Endothelial cell of umbilical vein (primary cell): ENCODE results near the gene CXCL3. TPM values are rescaled to one million over a fixed set of nuclear protein-coding genes. Genes with fewer than 3 reads are reported as not detected.
A peak's percentile ranks its signal among the peaks of the same experiment; 100 is the strongest.

Experiments used
- BruUV-seq: library from RNA; stranded (reverse); fragments of 400-500 nt; replicated peaks from 2 replicates; lab custom pipeline; 2021; lab: Mats Ljungman, UMichigan
- CTCF ChIA-PET: fragments of 300-600, 350-600 bp; sonication (Branson Sonifier 250); formaldehyde crosslinking; loops from one replicate; lab custom pipeline; 2021; ENCODE audit warnings: antibody characterized with exemption, inconsistent platforms; lab: Charles Lee
- POLR2A ChIA-PET: fragments of 300-600, 350-600 bp; sonication (Branson Sonifier 250); formaldehyde crosslinking; loops from one replicate; lab custom pipeline; 2021; ENCODE audit warnings: antibody characterized with exemption, inconsistent platforms; lab: Charles Lee
- DNase-seq: peaks from one replicate; pipeline ENCODE4 v3.0.0-alpha.2; 2011; ENCODE audit warnings: low read depth, low spot score
- FAIRE-seq: peaks from 2 replicates; lab custom pipeline; 2011; peaks lifted over from hg19 to GRCh38; lab: Jason Lieb, UNC
- H2AFZ ChIP-seq: 2 replicates; pipeline ENCODE4 v1.6.0; 2012; ENCODE audit warnings: low read depth, low read length, control low read depth, inconsistent platforms
- H3K27ac ChIP-seq: 2 replicates; pipeline ENCODE4 v1.5.1; 2011; ENCODE audit warnings: low read depth, mild to moderate bottlenecking, control low read depth, low read length, moderate library complexity; ENCODE audit not compliant: insufficient read depth
- H3K27me3 ChIP-seq, 2 experiments: 2 replicates each; pipeline versions ENCODE4 v1.6.0 to v1.6.1; 2011; ENCODE audit warnings: low read length in 2 of 2, mixed read lengths in 1 of 2; ENCODE audit not compliant: control insufficient read depth in 2 of 2, insufficient read depth in 2 of 2
- H3K36me3 ChIP-seq, 2 experiments: 2 replicates in 1 of 2; 3 replicates in 1 of 2; pipeline ENCODE4 v1.5.1; 2011; ENCODE audit warnings: low read length in 2 of 2, mild to moderate bottlenecking in 1 of 2, moderate library complexity in 1 of 2; ENCODE audit not compliant: control insufficient read depth in 2 of 2, insufficient read depth in 2 of 2; ENCODE audit errors: extremely low read depth in 1 of 2
- H3K4me1 ChIP-seq: 3 replicates; pipeline ENCODE4 v1.5.1; 2011; ENCODE audit warnings: mild to moderate bottlenecking, low read length; ENCODE audit not compliant: control insufficient read depth, insufficient read depth; ENCODE audit errors: extremely low read depth
- H3K4me2 ChIP-seq: 2 replicates; pipeline ENCODE4 v1.6.1; 2011; ENCODE audit warnings: low read length, control low read depth, mixed read lengths; ENCODE audit not compliant: insufficient read depth
- H3K4me3 ChIP-seq, 3 experiments: fragments of 200-600 bp in 1 of 3; sonication (generic), shearing (Covaris generic) in 1 of 3; replicated peaks in 1 of 3; 2 replicates each; pipeline ENCODE4 v1.5.1; 2011 to 2016; ENCODE audit warnings: control low read depth in 3 of 3, low read length in 3 of 3, mild to moderate bottlenecking in 2 of 3, inconsistent platforms in 1 of 3, low read depth in 1 of 3, moderate library complexity in 1 of 3; ENCODE audit not compliant: insufficient read depth in 1 of 3
- H3K79me2 ChIP-seq: 2 replicates; pipeline ENCODE4 v1.6.0; 2012; ENCODE audit warnings: low read length, inconsistent platforms; ENCODE audit not compliant: control insufficient read depth, insufficient read depth
- H3K9ac ChIP-seq: replicated peaks from 2 replicates; pipeline ENCODE3; 2011; ENCODE audit warnings: low read length, control low read depth; ENCODE audit not compliant: insufficient read depth; ENCODE audit errors: extremely low read depth
- H3K9me1 ChIP-seq: replicated peaks from 3 replicates; pipeline ENCODE4 v1.6.0; 2011; ENCODE audit warnings: mild to moderate bottlenecking, low read length; ENCODE audit not compliant: control insufficient read depth, insufficient read depth; ENCODE audit errors: extremely low read depth
- H3K9me3 ChIP-seq: replicated peaks from 2 replicates; pipeline ENCODE4 v1.5.1; 2012; ENCODE audit warnings: low read length, inconsistent platforms; ENCODE audit not compliant: control insufficient read depth, insufficient read depth
- H4K20me1 ChIP-seq: replicated peaks from 2 replicates; pipeline ENCODE3; 2011; ENCODE audit warnings: mild to moderate bottlenecking, low read length; ENCODE audit not compliant: control insufficient read depth, insufficient read depth; ENCODE audit errors: extremely low read depth
- EZH2 ChIP-seq: IDR thresholded peaks from 2 replicates; pipeline ENCODE4 v1.6.1; 2012; ENCODE audit warnings: borderline replicate concordance, low read depth, mild to moderate bottlenecking, moderate library complexity, low read length, inconsistent platforms; ENCODE audit not compliant: severe bottlenecking
- FOS ChIP-seq: IDR thresholded peaks from 2 replicates; pipeline ENCODE4 v1.6.1; 2011; ENCODE audit warnings: mild to moderate bottlenecking, low read length, moderate library complexity, borderline replicate concordance; ENCODE audit not compliant: insufficient read depth
- GATA2 ChIP-seq: IDR thresholded peaks from 2 replicates; pipeline ENCODE4 v1.7.0; 2011; ENCODE audit warnings: low read depth, mild to moderate bottlenecking, moderate library complexity, mixed read lengths, low read length; ENCODE audit not compliant: insufficient read length, insufficient read depth
- JUN ChIP-seq: IDR thresholded peaks from 2 replicates; pipeline ENCODE4 v1.6.1; 2011; ENCODE audit warnings: borderline replicate concordance, low read depth; ENCODE audit not compliant: insufficient read length, insufficient read depth
- MAX ChIP-seq: IDR thresholded peaks from 2 replicates; pipeline ENCODE4 v1.6.1; 2011; ENCODE audit not compliant: insufficient read depth, insufficient read length
- MYC ChIP-seq: IDR thresholded peaks from one replicate; pipeline ENCODE4 v1.6.1; 2011; ENCODE audit warnings: mild to moderate bottlenecking, low read depth, low read length
- POLR2A ChIP-seq: IDR thresholded peaks from 2 replicates; pipeline ENCODE4 v1.6.1; 2012; ENCODE audit warnings: low read depth, mild to moderate bottlenecking, control low read depth, low read length
- POLR2AphosphoS5 ChIP-seq: IDR thresholded peaks from 2 replicates; pipeline ENCODE4 v1.6.1; 2012; ENCODE audit warnings: low read depth, mild to moderate bottlenecking, control low read depth, low read length, moderate library complexity; ENCODE audit not compliant: insufficient read depth
- dilution Hi-C: fragments of 300-500 bp; cut with MboI; formaldehyde crosslinking; loops from one replicate; pipeline ENCODE4 v1.15.0; 2019; ENCODE audit warnings: low sequenced_read_pairs; ENCODE audit not compliant: extremely low pct_ligation_motif_present
- intact Hi-C: fragments of 100-400 bp; cut with micrococcal nuclease; formaldehyde crosslinking; loops from one replicate; pipeline ENCODE4 v1.10.0; 2022
- polyA plus RNA-seq, 4 experiments: library from polyadenylated mRNA; depleted of rRNA in 3 of 4; stranded (reverse) in 3 of 4; unstranded in 1 of 4; fragments of >200 nt; gene quantifications; 2 replicates each; pipeline versions ENCODE4 v1.2.1 to v1.2.3, GENCODE V29; 2011 to 2012; ENCODE audit warnings: missing spikeins in 1 of 4
- total RNA-seq: library from RNA; stranded (reverse); gene quantifications from 2 replicates; pipeline ENCODE4 v1.2.3, GENCODE V29; 2021
- TF ChIP-seq, protein P1 (sequence below), 2 donors: IDR thresholded peaks; 1 replicate in 1 of 2; 2 replicates in 1 of 2; pipeline ENCODE4 v1.5.1; 2011; ENCODE audit warnings: low read length in 2 of 2, mild to moderate bottlenecking in 2 of 2, moderate library complexity in 2 of 2, control low read depth in 1 of 2, inconsistent platforms in 1 of 2, low read depth in 1 of 2; ENCODE audit not compliant: insufficient read depth in 1 of 2; ENCODE audit errors: extremely low read depth in 1 of 2

The CXCL3 gene
- total and polyA plus RNA-seq, 2 donors (not counting 3 experiments of a cell fraction or from before 2014, with no cell fraction given) = 1.1 to 1.3 TPM

DNA sequence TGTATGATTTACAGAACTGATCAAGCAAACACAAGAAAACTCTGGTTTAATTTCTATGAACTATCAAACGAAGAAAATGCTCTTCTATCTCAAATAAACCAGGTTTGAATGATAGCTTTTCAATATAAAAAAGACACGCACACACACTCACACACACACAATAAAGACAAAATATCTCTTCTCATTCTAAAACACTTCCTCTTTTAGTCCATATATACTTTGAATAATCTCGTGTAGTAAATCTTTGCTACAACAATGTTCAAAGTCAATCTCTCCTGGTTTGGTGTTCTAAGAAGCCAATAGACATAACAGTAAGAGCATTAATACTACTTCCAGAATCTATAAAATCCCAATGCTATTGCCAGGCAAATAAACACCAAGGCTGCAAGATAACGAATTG, 47.2 kb upstream of the CXCL3 start:
- no peak for DNase-seq
- dilution Hi-C loops = no loop called here

More for the DNA sequence above, 47.2 kb upstream of the CXCL3 start:
- Histone ChIP-seq H3K4me2 (no peak overlapping the region), H3K9ac (no peak overlapping the region), H3K4me3 (no peak overlapping the region), H2AFZ (no peak overlapping the region), H3K27me3 (no peaks in the 10 kb centered on the region), H3K36me3 (no peaks in the 10 kb centered on the region), H3K79me2 (no peaks in the 10 kb centered on the region), H3K9me3 (no peaks in the 10 kb centered on the region), H3K4me1 (no peaks in the 10 kb centered on the region), H3K27ac (no peak overlapping the region), H3K9me1 (no peaks in the 10 kb centered on the region), H4K20me1 (no peaks in the 10 kb centered on the region)
- intact Hi-C loops = no loop called here
- no TSS peak for BruUV-seq
- peak; percentile 8 for FAIRE-seq
- POLR2A ChIA-PET = no interaction called here
- TF ChIP-seq POLR2AphosphoS5 = no peak
- TF ChIP-seq POLR2A = no peak
- TF ChIP-seq, protein P1, sequence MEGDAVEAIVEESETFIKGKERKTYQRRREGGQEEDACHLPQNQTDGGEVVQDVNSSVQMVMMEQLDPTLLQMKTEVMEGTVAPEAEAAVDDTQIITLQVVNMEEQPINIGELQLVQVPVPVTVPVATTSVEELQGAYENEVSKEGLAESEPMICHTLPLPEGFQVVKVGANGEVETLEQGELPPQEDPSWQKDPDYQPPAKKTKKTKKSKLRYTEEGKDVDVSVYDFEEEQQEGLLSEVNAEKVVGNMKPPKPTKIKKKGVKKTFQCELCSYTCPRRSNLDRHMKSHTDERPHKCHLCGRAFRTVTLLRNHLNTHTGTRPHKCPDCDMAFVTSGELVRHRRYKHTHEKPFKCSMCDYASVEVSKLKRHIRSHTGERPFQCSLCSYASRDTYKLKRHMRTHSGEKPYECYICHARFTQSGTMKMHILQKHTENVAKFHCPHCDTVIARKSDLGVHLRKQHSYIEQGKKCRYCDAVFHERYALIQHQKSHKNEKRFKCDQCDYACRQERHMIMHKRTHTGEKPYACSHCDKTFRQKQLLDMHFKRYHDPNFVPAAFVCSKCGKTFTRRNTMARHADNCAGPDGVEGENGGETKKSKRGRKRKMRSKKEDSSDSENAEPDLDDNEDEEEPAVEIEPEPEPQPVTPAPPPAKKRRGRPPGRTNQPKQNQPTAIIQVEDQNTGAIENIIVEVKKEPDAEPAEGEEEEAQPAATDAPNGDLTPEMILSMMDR (IDR thresholded peaks at IDR 0.05; ENCODE audit: extremely low read depth in 1 of 2, insufficient read depth in 1 of 2, low read depth in 1 of 2, low read length in 2 of 2) = no peak
- no peak for TF ChIP-seq MAX
- no peak for TF ChIP-seq JUN
- TF ChIP-seq MYC = no peak
- no peak for TF ChIP-seq EZH2
- TF ChIP-seq GATA2 = no peak
- no peak for TF ChIP-seq FOS
- CTCF ChIA-PET = no interaction called here
